Stimulated activated CD4-positive, alpha-beta T cell treated with anti-CD3 and anti-CD28 coated beads, Interleukin-1b, Interleukin-23, amount 100 ng/mL, for 1 hour (primary cell): ENCODE measurements around the gene AMD1.

Source experiments
- DNase-seq, 2 donors: peaks; one replicate each; pipeline ENCODE4 v3.0.0-alpha.2; 2020; ENCODE audit warnings: low read depth in 2 of 2

The AMD1 gene

DNA sequence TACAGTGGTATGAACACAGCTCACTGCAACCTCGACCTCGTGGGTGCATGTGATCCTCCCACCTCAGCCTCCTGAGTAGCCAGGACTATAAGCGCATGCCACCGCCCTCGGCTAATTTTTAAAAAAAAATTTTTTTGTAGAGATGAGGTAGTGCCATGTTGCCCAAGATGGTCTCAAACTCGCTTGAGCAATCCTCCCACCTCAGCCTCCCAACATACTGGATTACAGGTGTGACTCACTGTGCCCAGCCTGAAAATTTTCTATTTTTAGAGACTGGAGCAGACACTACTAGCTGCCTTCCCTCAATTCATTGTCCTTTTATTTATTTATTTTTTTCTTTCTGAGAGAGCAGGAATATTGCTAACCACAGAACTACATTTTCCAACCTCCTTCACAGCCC lies 63.6 kb downstream of the AMD1 start:
- DNase-seq, result no peak

DNA sequence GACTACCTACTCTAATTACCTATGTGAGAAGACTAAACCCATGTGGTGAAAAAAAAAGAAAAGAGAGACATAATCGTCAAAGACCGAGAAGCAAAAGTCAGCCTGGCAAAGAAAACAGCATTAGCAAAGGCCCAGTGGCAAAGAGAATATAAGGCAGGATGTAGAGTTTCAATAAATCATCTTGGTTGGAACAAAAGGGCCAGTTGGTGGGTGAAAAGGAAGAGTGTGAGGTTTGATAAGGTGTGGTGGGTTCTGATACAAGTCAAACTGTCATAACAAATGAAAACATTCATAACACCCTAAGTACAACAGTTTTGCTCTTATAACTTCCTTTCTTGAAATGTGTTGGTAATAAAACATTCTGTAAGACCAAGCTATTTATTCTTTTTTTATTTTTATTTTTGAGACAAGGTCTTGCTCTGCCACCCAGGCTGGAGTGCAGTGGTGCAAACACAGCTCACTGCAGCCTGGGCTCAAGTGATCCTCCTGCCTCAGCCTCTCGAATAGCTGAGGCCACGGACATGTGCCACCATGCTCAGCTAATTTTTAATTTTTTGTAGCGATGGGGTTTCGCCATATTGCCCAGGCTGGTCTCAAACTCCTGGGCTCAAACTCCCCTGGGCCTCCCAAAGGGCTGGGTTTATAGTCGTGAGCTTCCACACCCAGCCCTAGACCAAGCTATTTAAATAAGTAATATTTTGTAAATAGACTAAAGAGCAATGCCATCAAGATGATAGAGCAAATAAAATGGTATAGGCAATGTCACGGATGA lies 65.0 kb downstream of the AMD1 start:
- no peak for DNase-seq

DNA sequence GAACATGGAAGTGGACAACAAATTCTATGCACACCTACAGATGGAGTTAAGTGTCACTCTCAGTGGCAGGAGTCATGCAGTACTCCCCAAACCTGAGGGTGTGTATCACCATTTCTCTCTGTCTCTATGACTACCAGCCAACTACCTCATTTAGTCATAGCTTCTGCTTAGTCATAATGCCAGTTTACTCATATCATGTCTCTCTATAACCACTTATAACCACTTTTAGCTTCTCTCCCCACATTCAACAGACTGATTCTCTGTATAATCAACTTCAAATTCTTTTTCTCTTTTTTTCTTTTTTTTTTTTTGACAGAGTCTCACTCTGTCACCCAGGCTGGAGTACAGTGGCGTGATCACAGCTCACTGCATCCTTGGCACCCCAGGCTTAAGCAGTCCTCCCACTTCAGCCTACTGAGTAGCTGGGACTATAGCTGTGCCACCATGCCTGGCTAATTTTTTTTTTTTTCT lies 70.1 kb downstream of the AMD1 start:
- DNase-seq, result no peak
